ENCODE measurements around the gene ZRANB1.

- TF ChIP-seq, protein P1, sequence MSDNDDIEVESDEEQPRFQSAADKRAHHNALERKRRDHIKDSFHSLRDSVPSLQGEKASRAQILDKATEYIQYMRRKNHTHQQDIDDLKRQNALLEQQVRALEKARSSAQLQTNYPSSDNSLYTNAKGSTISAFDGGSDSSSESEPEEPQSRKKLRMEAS (IDR thresholded peaks at IDR 0.05; ENCODE audit: low read depth, low read length): no peak
- TF ChIP-seq, protein P2, sequence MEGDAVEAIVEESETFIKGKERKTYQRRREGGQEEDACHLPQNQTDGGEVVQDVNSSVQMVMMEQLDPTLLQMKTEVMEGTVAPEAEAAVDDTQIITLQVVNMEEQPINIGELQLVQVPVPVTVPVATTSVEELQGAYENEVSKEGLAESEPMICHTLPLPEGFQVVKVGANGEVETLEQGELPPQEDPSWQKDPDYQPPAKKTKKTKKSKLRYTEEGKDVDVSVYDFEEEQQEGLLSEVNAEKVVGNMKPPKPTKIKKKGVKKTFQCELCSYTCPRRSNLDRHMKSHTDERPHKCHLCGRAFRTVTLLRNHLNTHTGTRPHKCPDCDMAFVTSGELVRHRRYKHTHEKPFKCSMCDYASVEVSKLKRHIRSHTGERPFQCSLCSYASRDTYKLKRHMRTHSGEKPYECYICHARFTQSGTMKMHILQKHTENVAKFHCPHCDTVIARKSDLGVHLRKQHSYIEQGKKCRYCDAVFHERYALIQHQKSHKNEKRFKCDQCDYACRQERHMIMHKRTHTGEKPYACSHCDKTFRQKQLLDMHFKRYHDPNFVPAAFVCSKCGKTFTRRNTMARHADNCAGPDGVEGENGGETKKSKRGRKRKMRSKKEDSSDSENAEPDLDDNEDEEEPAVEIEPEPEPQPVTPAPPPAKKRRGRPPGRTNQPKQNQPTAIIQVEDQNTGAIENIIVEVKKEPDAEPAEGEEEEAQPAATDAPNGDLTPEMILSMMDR (IDR thresholded peaks at IDR 0.05; ENCODE audit: low read depth, low read length): no peak
- no peak for TF ChIP-seq POLR2A (IDR thresholded peaks at IDR 0.05; ENCODE audit: extremely low read depth, insufficient read length)
Observed at GRCh38 chr10:125016123-125016522, 74.2 kb downstream of the ZRANB1 start.

All from NB4 (cell line).